Stimulated activated memory B cell treated with anti-CD40 and anti-IgM and Interleukin-4, amounts not matched to agents 10 μg/mL and 1 μg/mL and 100 μg/mL, for 72 hours (primary cell): ENCODE data around the gene MYH10.

Experiments
- ATAC-seq: fragments of 150-1000 bp; cut with Tn5 transposase; 2 replicates; pipeline ENCODE4 v1.10.0; 2021
- H3K27ac Mint-ChIP-seq: one replicate; pipeline ENCODE4 v1.8.0; 2022; ENCODE audit warnings: mild to moderate bottlenecking, mixed read lengths
- H3K27me3 Mint-ChIP-seq: one replicate; pipeline ENCODE4 v1.8.0; 2022; ENCODE audit warnings: mixed read lengths
- H3K36me3 Mint-ChIP-seq: one replicate; pipeline ENCODE4 v1.8.0; 2022; ENCODE audit warnings: mixed read lengths
- H3K4me1 Mint-ChIP-seq: one replicate; pipeline ENCODE4 v1.8.0; 2022; ENCODE audit warnings: mixed read lengths
- H3K4me3 Mint-ChIP-seq: one replicate; pipeline ENCODE4 v1.8.0; 2022; ENCODE audit warnings: mild to moderate bottlenecking, moderate library complexity, mixed read lengths
- H3K9me3 Mint-ChIP-seq: one replicate; pipeline ENCODE4 v1.8.0; 2022; ENCODE audit warnings: mixed read lengths

MYH10 gene

GRCh38 chr17:8475227-8475626 lies 155.3 kb downstream of the MYH10 start:
- Mint-ChIP-seq H3K36me3 (peaks cover 72% of the 10 kb centered on the region), H3K4me3 (no peak overlapping the region), H3K27me3 (no peaks in the 10 kb centered on the region), H3K9me3 (no peaks in the 10 kb centered on the region), H3K27ac (no peak overlapping the region), H3K4me1 (no peaks in the 10 kb centered on the region)
- ATAC-seq: no peak

- H3K36me3 Mint-ChIP-seq: peaks cover 68% of the 10 kb centered on the region
- no peak overlapping the region for H3K27ac Mint-ChIP-seq
- H3K4me3 Mint-ChIP-seq: no peak overlapping the region
- ATAC-seq: no peak
- no peaks in the 10 kb centered on the region for H3K4me1 Mint-ChIP-seq
- H3K9me3 Mint-ChIP-seq: no peaks in the 10 kb centered on the region
- no peaks in the 10 kb centered on the region for H3K27me3 Mint-ChIP-seq
Observed at GRCh38 chr17:8474826-8475225, 155.7 kb downstream of the MYH10 start.

GRCh38 chr17:8473451-8474192 lies 156.9 kb downstream of the MYH10 start:
- ATAC-seq: no peak
- Mint-ChIP-seq H3K27me3 (no peaks in the 10 kb centered on the region), H3K27ac (no peak overlapping the region), H3K36me3 (peaks cover 57% of the 10 kb centered on the region), H3K9me3 (no peaks in the 10 kb centered on the region), H3K4me3 (no peak overlapping the region), H3K4me1 (no peaks in the 10 kb centered on the region)

- no peaks in the 10 kb centered on the region for H3K4me1 Mint-ChIP-seq
- H3K4me3 Mint-ChIP-seq: no peak overlapping the region
- H3K36me3 Mint-ChIP-seq: peaks cover 56% of the 10 kb centered on the region
- no peaks in the 10 kb centered on the region for H3K27me3 Mint-ChIP-seq
- no peaks in the 10 kb centered on the region for H3K9me3 Mint-ChIP-seq
- H3K27ac Mint-ChIP-seq: no peak overlapping the region
- ATAC-seq: no peak
Observed at GRCh38 chr17:8472663-8473062, 157.9 kb downstream of the MYH10 start.

GRCh38 chr17:8470447-8471047 lies 160.0 kb downstream of the MYH10 start:
- Mint-ChIP-seq H3K4me3 (no peak overlapping the region), H3K27me3 (no peaks in the 10 kb centered on the region), H3K27ac (no peak overlapping the region), H3K36me3 (peaks cover 61% of the 10 kb centered on the region), H3K9me3 (no peaks in the 10 kb centered on the region), H3K4me1 (no peaks in the 10 kb centered on the region)
- ATAC-seq: no peak

GRCh38 chr17:8469964-8470363 lies 160.6 kb downstream of the MYH10 start:
- no peaks in the 10 kb centered on the region for H3K27me3 Mint-ChIP-seq
- no peaks in the 10 kb centered on the region for H3K4me1 Mint-ChIP-seq
- peaks cover 61% of the 10 kb centered on the region for H3K36me3 Mint-ChIP-seq
- H3K27ac Mint-ChIP-seq: no peak overlapping the region
- no peak for ATAC-seq
- no peaks in the 10 kb centered on the region for H3K9me3 Mint-ChIP-seq
- H3K4me3 Mint-ChIP-seq: no peak overlapping the region

- no peak overlapping the region for H3K4me3 Mint-ChIP-seq
- H3K27me3 Mint-ChIP-seq: no peaks in the 10 kb centered on the region
- no peaks in the 10 kb centered on the region for H3K4me1 Mint-ChIP-seq
- peaks cover 61% of the 10 kb centered on the region for H3K36me3 Mint-ChIP-seq
- ATAC-seq: no peak
- H3K27ac Mint-ChIP-seq: no peak overlapping the region
- no peaks in the 10 kb centered on the region for H3K9me3 Mint-ChIP-seq
Observed at GRCh38 chr17:8468980-8469379, 161.5 kb downstream of the MYH10 start.

GRCh38 chr17:8468127-8468526 lies 162.4 kb downstream of the MYH10 start:
- no peak overlapping the region for H3K27ac Mint-ChIP-seq
- ATAC-seq: no peak

GRCh38 chr17:8467527-8467926 lies 163.0 kb downstream of the MYH10 start:
- Mint-ChIP-seq H3K27ac (no peak overlapping the region), H3K27me3 (no peaks in the 10 kb centered on the region), H3K36me3 (peaks cover 63% of the 10 kb centered on the region), H3K9me3 (no peaks in the 10 kb centered on the region), H3K4me1 (no peaks in the 10 kb centered on the region), H3K4me3 (no peak overlapping the region)
- ATAC-seq: no peak

More at GRCh38 chr17:8468127-8468526, 162.4 kb downstream of the MYH10 start:
- Mint-ChIP-seq H3K36me3 (peaks cover 60% of the 10 kb centered on the region), H3K4me3 (no peak overlapping the region), H3K9me3 (no peaks in the 10 kb centered on the region), H3K4me1 (no peaks in the 10 kb centered on the region), H3K27me3 (no peaks in the 10 kb centered on the region)

- Mint-ChIP-seq H3K9me3 (no peaks in the 10 kb centered on the region), H3K27ac (no peak overlapping the region), H3K4me1 (no peaks in the 10 kb centered on the region), H3K27me3 (no peaks in the 10 kb centered on the region), H3K36me3 (peaks cover 61% of the 10 kb centered on the region), H3K4me3 (no peak overlapping the region)
- ATAC-seq: no peak
Observed at GRCh38 chr17:8466873-8467272, 163.7 kb downstream of the MYH10 start.

- H3K27ac Mint-ChIP-seq: no peak overlapping the region
- no peaks in the 10 kb centered on the region for H3K9me3 Mint-ChIP-seq
- H3K4me1 Mint-ChIP-seq: no peaks in the 10 kb centered on the region
- no peak overlapping the region for H3K4me3 Mint-ChIP-seq
- no peak for ATAC-seq
- H3K27me3 Mint-ChIP-seq: no peaks in the 10 kb centered on the region
- H3K36me3 Mint-ChIP-seq: peaks cover 61% of the 10 kb centered on the region
Observed at GRCh38 chr17:8466456-8466855, 164.1 kb downstream of the MYH10 start.

- ATAC-seq: no peak
- H3K4me3 Mint-ChIP-seq: no peak overlapping the region
- H3K27ac Mint-ChIP-seq: no peak overlapping the region
- H3K36me3 Mint-ChIP-seq: peaks cover 61% of the 10 kb centered on the region
- H3K27me3 Mint-ChIP-seq: no peaks in the 10 kb centered on the region
- H3K9me3 Mint-ChIP-seq: no peaks in the 10 kb centered on the region
- no peaks in the 10 kb centered on the region for H3K4me1 Mint-ChIP-seq
Observed at GRCh38 chr17:8465759-8466158, 164.8 kb downstream of the MYH10 start.

GRCh38 chr17:8465356-8465755 lies 165.2 kb downstream of the MYH10 start:
- H3K4me1 Mint-ChIP-seq: no peaks in the 10 kb centered on the region
- peaks cover 61% of the 10 kb centered on the region for H3K36me3 Mint-ChIP-seq
- H3K9me3 Mint-ChIP-seq: no peaks in the 10 kb centered on the region
- no peak for ATAC-seq
- H3K27ac Mint-ChIP-seq: no peak overlapping the region
- no peaks in the 10 kb centered on the region for H3K27me3 Mint-ChIP-seq
- no peak overlapping the region for H3K4me3 Mint-ChIP-seq

- Mint-ChIP-seq H3K36me3 (peaks cover 63% of the 10 kb centered on the region), H3K4me3 (no peak overlapping the region)
- ATAC-seq: no peak
Observed at GRCh38 chr17:8464941-8465340, 165.6 kb downstream of the MYH10 start.

GRCh38 chr17:8463099-8463498 lies 167.4 kb downstream of the MYH10 start:
- Mint-ChIP-seq H3K9me3 (no peaks in the 10 kb centered on the region), H3K36me3 (peaks cover 75% of the 10 kb centered on the region), H3K27ac (no peak overlapping the region), H3K27me3 (no peaks in the 10 kb centered on the region), H3K4me1 (peaks cover 5% of the 10 kb centered on the region), H3K4me3 (no peak overlapping the region)
- ATAC-seq: no peak

More at GRCh38 chr17:8464941-8465340, 165.6 kb downstream of the MYH10 start:
- no peaks in the 10 kb centered on the region for H3K4me1 Mint-ChIP-seq
- H3K9me3 Mint-ChIP-seq: no peaks in the 10 kb centered on the region
- no peak overlapping the region for H3K27ac Mint-ChIP-seq
- no peaks in the 10 kb centered on the region for H3K27me3 Mint-ChIP-seq

GRCh38 chr17:8462564-8462963 lies 168.0 kb downstream of the MYH10 start:
- Mint-ChIP-seq H3K9me3 (no peaks in the 10 kb centered on the region), H3K4me3 (no peak overlapping the region), H3K4me1 (peaks cover 7% of the 10 kb centered on the region), H3K27me3 (no peaks in the 10 kb centered on the region), H3K36me3 (peaks cover 75% of the 10 kb centered on the region), H3K27ac (no peak overlapping the region)
- no peak for ATAC-seq
